Measurements from ENCODE around the gene UBE2K. TPM values are rescaled to one million over a fixed set of nuclear protein-coding genes. Genes with fewer than 3 reads are reported as not detected.
"Not testable (repeated sequence)": the region's sequence is repeated elsewhere in the genome, so short reads cannot be mapped to it uniquely, and the experiment has no call there.

The UBE2K gene
- total RNA-seq, 1 donor from 2014 or later: 16.0 TPM

- no peak for DNase-seq
These were observed 34.0 kb downstream of the UBE2K start for GRCh38 chr4:39731908-39732307.

- peak; percentile 11 for DNase-seq
These were observed 34.8 kb downstream of the UBE2K start for GRCh38 chr4:39732728-39733127.

- DNase-seq: not testable (repeated sequence)
These were observed 41.7 kb downstream of the UBE2K start for GRCh38 chr4:39739591-39739990.

GRCh38 chr4:39741401-39741800 is 43.5 kb downstream of the UBE2K start:
- DNase-seq: no peak

- DNase-seq: no peak
These were observed 48.0 kb downstream of the UBE2K start for GRCh38 chr4:39745920-39746319.

- DNase-seq: peak; percentile 54
These were observed 52.3 kb downstream of the UBE2K start for GRCh38 chr4:39750216-39750615.

GRCh38 chr4:39754309-39754708 is 56.4 kb downstream of the UBE2K start:
- DNase-seq: no peak

- DNase-seq: no peak
These were observed 58.2 kb downstream of the UBE2K start for GRCh38 chr4:39756159-39756558.

- DNase-seq: no peak
These were observed 60.2 kb downstream of the UBE2K start for GRCh38 chr4:39758176-39758575.

GRCh38 chr4:39759569-39759968 is 61.6 kb downstream of the UBE2K start:
- no peak for DNase-seq

GRCh38 chr4:39761005-39761667 is 63.2 kb downstream of the UBE2K start:
- DNase-seq: no peak

GRCh38 chr4:39763714-39764572 is 66.0 kb downstream of the UBE2K start:
- no peak for DNase-seq

- DNase-seq: no peak
These were observed 72.1 kb downstream of the UBE2K start for GRCh38 chr4:39770005-39770404.

GRCh38 chr4:39770471-39770870 is 72.5 kb downstream of the UBE2K start:
- DNase-seq: no peak

- no peak for DNase-seq
These were observed 73.2 kb downstream of the UBE2K start for GRCh38 chr4:39770969-39771724.

- not testable (repeated sequence) for DNase-seq
These were observed 84.1 kb downstream of the UBE2K start for GRCh38 chr4:39781988-39782387.

GRCh38 chr4:39785083-39785482 is 87.1 kb downstream of the UBE2K start:
- no peak for DNase-seq

- no peak for DNase-seq
These were observed 88.9 kb downstream of the UBE2K start for GRCh38 chr4:39786838-39787237.

GRCh38 chr4:39792128-39792527 is 94.2 kb downstream of the UBE2K start:
- DNase-seq: no peak

- no peak for DNase-seq
These were observed 94.6 kb downstream of the UBE2K start for GRCh38 chr4:39792529-39792928.

- not testable (repeated sequence) for DNase-seq
These were observed 95.0 kb downstream of the UBE2K start for GRCh38 chr4:39792976-39793375.

- DNase-seq: no peak
These were observed 104.1 kb downstream of the UBE2K start for GRCh38 chr4:39802005-39802404.

GRCh38 chr4:39808231-39808749 is 110.4 kb downstream of the UBE2K start:
- DNase-seq: no peak
